Stimulated activated CD4-positive, alpha-beta T cell treated with anti-CD3 and anti-CD28 coated beads, Interleukin-12 subunit alpha, Interleukin-12 subunit beta, amount 100 ng/mL, for 4 hours (primary cell): ENCODE measurements around the gene PYDC1.
"Not testable (repeated sequence)": the region's sequence is repeated elsewhere in the genome, so short reads cannot be mapped to it uniquely, and the experiment has no call there.

Experiments
- DNase-seq: peaks from one replicate; pipeline ENCODE4 v3.0.0-alpha.2; 2020

Gene PYDC1

DNA sequence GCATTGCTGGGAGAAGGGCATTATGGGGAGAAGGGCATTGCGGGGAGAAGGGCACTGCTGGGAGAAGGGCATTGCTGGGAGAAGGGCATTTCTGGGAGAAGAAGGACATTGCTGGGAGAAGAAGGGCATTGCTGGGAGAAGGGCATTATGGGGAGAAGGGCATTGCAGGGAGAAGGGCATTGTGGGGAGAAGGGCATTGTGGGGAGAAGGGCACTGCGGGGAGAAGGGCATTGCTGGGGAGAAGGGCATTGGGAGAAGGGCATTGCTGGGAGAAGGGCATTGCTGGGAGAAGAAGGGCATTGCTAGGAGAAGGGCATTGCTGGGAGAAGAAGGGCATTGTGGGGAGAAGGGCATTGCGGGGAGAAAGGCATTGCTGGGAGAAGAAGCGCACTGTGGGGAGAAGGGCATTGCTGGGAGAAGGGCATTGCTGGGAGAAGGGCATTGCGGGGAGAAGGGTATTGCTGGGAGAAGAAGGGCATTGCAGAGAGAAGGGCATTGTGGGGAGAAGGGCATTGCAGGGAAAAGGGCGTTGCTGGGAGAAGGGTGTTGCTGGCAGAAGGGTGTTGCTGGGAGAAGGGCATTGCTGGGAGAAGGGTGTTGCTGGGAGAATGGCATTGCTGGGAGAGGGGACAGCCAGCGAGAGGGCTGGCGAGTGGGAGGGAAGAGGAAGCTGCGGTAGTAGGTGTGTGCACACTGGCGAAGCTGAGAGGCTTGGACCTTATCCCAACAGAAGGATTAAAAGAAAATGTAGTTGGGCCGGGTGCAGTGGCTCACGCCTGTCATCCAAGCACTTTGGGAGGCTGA lies 4.6 kb upstream of the PYDC1 start:
- no peak for DNase-seq

DNA sequence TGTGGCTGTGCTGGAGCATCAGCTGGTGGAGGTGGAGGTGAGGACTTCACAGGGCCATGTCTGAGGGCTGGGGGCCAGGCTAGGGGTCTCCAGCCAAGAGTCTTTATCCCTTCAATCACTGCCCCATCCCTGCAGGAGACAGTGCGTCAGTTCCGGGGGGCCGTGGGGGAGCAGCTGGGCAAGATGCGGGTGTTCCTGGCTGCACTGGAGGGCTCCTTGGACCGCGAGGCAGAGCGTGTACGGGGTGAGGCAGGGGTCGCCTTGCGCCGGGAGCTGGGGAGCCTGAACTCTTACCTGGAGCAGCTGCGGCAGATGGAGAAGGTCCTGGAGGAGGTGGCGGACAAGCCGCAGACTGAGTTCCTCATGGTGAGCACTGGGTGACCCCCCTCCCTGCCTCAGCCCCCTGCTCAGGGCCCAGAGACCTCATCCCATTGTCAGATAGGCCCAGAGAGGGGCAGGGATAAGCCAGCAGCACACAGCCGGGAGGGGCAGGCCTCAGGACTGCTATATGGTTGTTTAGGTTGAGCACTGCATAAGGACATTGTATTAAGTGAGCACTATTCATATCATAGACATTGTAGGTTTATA lies 2.3 kb upstream of the PYDC1 start:
- DNase-seq: no peak

DNA sequence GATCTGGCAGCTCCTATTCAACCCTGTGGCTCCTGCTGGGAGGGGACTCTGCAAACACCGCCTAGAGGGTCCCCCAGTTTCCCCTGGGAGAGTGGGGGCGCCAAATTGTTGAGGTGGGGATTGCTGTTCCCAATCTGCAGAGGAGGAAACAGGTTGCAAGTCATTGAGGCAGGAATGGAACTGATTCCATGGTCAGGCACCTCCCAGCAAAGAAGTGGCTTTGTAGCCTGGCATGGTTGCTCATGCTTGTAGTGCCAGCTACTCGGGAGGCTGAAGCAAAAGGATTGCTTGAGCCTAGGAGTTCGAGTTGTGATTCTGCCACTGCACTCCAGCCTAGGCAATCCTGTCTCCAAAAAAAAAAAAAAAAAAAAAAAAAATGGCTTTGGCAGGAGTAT lies 198 bp upstream of the PYDC1 start:
- DNase-seq: no peak

DNA sequence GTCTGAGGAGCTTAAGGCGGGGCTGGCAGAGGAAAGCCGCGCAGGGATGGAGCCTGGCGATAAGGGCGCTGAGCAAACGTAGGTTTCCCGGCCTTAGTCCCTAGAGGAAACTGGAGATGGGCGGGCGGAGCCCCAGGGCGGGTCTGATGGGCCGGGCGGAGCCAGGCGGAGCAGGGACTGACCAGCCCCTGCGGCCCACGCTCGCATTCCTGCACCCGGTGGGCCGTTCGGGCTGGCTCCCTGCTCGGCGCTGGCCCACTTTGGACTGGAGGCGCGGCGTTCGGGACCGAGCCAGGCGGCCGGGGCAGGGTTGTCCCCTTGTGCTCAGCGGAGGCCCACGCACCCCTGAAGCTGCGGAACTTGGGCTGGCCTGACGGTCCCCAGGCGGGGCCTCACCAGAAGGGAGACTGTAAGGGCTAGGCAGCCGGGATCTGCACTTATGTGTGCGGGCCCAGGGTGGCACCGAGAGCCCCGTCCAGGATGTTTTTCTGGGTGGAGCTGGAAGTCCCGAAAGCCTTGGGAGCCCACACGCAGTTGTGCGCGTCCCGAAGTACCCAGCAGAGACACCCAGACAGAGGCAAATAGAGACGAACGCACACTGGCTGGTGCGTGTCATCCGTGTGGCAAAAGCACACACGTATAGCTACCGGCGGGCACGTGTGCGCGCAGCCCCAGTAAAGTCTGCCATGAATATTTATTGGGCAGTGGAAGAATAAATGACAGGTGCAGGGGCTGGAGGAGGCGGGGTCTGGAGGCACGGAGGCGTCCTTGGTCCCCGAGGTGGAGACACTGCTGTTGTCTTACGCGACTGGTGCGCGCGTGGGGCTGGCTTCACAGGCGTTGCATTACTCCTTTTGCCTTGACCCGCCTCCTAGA lies 1.4 kb downstream of the PYDC1 start:
- no peak for DNase-seq

DNA sequence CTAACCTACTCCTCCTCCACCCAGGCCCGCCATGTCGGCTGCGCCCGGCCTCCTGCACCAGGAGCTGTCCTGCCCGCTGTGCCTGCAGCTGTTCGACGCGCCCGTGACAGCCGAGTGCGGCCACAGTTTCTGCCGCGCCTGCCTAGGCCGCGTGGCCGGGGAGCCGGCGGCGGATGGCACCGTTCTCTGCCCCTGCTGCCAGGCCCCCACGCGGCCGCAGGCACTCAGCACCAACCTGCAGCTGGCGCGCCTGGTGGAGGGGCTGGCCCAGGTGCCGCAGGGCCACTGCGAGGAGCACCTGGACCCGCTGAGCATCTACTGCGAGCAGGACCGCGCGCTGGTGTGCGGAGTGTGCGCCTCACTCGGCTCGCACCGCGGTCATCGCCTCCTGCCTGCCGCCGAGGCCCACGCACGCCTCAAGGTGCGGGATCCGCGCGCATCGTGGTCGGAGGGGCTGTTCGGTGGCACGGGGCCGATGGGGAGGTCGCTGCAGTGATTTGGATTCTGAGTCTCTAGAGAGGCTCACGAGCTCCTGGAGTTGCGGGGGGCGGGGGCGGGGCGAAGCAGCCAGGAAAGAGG lies 2.1 kb downstream of the PYDC1 start:
- no peak for DNase-seq

DNA sequence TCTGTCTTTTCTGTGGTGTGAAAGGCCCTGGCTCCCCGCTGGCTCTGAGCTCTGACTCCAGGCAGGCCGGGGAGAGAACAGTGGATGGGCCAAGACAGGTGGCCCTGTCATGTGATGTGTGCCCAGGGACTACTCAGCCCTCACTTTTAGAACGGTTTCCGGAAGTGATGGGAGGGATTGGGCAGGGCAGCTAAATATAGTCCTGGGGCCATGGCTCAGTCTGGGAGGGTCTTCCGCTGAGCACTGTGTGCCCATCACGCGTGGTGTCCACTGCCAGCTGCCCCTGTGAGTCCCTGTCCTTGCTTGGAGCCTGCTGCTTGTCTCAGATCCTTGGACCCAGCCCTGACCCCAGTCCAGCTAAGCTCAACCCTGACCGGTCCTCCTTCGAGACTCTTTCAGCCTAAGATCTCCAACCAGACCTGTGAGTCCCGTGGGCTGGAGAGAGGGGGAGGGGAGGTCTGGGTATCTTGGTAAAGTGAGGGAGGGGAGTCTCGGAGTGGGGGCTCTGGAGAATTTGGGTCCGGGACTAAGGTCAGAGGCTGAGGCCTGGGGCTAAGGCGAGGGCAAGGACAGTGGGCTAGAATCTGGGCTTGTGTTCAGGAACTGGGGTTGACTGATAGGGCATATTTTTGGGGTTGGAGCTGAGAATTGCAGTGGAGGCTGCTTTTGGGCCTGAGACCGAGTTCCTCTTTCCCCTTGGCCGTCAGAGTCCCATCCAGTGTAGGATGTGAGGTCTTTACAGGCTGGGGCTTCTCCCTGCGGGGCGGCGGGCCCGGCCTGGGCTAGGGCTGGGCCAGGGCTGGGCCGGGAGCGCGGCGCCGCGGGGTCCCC lies 2.8 kb downstream of the PYDC1 start, which contains the start of gene TRIM72:
TRIM72 (plus strand) TSS at position 243 of the 831 bp plus-strand sequence. CDS start 620 bp downstream, outside the sequence.
- no peak for DNase-seq

DNA sequence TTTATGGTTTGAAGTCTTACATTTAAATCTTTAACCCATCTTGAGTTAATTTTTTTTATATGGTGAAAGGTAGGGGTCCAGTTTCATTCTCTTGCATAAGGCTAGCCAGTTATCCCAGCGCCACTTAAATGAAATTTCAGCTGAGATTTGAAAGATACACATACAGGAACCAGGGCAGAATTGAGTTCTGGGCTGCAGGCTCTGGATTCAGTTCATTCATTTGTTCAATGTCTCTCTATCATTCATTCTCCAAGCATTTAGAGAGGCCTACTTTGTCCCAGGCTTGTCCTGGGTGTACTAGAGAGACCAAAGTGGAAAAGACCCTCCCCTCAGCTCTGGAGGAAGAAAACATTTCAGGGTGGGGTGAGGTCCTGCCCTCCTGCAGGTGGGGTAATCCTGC lies 3.6 kb downstream of the PYDC1 start:
- DNase-seq: no peak

DNA sequence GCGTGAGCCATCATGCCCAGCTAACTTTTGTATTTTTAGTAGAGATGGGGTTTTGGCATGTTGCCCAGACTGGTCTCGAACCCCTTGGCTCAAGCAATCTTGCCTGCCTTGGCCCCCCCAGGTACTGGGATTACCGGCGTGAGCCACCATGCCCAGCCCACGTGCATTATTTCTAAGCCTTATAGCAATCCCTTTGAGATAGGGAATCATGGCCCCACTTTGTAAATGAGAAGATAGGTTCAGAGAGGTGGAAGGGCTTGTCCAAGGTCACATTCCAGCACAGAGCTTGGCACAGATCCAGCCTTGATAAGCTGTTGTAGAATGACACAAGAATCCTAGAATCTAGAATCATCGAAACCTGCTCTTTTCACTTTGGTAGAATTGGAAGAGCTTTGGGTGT lies 10.2 kb downstream of the PYDC1 start:
- DNase-seq: no peak

DNA sequence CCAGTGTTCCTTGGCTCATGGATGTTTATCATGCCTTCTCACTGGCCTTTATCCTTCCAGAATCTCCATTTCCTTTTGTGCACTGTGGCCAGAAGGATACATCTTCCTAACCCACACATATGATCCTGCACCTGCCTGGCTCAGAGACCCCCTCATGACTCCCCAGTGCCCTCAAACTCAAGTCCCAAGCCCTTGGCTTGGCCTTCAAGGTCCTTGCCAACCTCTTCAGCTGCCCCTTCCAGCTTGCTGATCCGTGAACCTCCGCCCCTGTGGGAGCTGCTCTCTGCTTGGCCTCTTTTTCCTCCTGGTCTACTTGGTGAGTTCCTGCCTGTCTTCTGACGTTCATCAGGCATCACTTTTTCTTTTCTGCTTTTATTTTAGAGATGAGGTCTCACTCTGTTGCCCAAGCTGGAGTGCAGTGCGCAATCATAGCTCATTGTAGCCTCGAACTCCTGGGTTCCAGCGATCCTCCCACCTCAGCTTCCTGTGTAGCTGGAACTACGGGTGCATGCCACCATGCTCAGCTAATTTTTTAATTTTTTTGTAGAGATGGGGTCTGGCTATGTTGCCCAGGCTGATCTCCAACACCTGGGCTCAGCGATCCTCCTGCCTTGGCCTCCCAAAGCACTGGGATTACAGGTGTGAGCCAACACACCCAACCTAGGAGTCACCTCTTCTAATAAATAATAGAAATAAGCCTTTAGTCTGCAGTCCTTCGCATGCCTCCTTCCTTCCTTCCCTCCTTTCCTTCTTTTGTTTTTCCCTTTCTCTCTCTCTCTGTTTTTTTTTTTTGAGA lies 11.9 kb downstream of the PYDC1 start:
- no peak for DNase-seq

DNA sequence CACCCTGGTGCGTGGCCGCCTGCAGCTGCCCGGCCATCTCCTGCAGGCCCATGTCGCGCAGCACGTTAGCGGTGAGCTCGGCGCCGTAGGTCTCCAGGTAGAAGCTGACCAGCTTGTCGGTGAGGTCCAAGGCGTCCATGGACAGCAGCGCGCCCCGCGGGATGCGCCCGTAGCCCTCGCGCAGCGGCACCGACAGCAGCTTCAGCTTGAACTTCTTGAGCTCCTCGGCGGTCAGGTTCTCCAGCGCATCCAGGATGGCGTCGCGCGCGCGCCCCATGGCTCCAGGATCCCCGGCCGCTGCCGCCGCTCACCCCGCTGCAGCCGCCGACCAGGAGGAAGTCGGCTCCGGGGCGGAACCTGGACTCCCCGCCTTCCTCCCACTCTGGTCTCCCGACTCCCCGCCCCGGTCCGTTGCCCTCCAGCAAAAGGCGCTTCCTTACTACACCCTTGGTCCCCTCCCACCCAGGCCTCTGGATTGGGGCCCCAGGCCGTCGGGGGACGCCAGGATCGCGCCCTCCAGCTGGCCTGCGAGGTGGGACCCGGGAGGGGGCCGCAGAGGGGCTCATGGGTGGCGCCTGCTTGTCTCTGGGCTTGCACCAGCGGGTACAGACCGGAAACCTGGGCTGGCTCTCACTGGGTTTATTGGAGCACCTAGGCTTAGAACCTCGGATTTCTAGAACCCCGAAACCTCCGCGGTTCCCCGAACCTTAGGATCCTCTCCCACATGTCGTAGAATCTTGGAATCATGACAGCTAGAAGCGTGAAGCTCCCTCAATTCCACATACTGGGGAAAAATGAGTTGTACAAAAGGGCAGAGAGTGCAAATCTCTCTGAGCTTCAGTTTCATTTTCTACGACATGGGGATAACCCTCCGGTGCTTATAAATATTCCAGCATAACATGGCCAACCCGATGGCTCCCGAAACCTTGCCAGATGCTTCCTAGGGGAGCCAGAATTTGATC lies 14.2 kb downstream of the PYDC1 start, which contains the start of gene PYCARD:
PYCARD (minus strand) TSS at position 347 of the 962 bp plus-strand sequence; CDS start at position 277, 70 bp downstream.
- no peak for DNase-seq

DNA sequence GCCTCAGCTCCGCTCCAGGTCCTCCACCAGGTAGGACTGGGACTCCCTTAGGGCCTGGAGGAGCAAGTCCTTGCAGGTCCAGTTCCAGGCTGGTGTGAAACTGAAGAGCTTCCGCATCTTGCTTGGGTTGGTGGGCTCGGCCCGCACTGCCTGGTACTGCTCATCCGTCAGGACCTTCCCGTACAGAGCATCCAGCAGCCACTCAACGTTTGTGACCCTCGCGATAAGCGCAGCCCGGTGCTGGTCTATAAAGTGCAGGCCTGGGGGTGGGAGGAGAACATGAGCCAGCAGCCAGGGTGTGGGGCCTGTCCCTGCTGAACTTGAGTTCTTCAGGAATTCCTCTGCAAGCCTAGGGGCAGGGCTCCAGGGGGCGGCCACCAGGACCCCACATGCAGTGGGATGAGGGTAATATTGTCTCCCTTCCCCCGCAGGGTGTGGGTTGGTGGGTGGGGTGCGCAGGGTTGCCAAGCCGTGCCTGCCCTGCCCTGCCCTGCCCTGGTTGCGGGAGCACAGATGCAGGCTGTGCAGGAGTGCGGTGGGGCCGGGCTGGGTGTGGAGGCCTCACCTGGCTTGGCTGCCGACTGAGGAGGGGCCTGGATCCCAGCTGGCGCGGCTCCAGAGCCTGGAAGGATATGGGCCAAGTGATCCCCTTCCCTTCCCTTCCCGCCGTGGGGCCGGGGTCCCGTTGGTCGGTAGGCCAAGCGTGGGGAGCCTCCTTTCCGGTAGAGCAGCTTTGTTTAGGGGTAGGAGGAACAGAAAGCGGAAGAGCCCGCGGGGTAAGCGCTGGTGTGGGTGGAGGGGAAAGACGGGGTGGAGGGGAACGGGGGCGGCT lies 15.1 kb downstream of the PYDC1 start:
- DNase-seq: no peak

DNA sequence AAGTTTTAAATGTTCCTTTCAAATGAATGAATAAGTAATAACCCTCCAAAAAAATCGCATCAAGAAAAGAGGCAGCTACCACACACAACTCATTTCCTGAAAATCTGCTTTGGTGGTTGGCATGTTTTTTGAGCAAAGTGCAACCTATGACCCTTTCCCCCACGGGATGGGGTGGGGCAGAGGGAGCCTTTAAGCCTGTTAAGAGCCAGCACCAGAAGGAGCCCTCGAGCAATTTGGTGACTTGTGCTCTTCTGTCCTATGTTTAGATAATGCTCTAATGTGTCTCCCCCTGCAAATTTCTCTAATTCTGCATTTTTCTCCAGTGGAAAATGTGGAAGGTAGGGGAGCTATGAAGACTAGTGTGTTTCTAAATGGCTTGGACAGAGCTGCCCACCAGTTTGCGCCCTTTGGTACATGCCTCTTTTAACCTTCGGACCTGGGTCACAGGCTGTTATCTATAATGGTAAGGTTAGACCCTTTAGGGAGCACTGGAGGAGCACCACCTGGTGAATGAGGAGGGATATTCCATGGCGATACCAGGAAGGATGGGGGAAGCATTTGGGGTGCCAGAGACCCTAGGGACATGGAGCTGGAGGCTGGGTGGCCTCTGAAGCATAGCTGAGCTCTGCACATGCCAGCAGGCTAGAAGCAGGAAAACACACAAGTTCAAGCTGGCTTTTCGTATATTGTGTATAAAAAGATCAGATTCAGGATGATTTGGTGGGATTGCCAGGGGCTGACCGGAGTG lies 15.9 kb downstream of the PYDC1 start:
- no peak for DNase-seq

DNA sequence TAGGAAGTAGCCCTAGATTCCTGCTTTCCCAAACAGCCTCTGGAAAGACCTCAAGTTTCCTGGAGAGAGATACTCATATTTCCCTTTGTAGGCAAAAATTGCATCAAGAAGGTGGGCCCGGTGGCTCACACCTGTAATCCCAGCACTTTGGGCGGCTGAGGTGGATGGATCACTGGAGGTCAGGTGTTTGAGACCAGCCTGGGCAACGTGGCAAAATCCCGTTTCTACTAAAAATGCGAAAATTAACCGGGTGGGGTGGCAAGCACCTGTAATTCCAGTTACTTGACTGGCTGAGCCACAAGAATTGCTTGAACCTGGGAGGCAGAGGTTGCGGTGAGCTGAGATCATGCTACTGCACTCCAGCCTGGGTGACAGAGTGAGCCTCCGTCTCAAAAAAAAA lies 16.8 kb downstream of the PYDC1 start:
- not testable (repeated sequence) for DNase-seq

DNA sequence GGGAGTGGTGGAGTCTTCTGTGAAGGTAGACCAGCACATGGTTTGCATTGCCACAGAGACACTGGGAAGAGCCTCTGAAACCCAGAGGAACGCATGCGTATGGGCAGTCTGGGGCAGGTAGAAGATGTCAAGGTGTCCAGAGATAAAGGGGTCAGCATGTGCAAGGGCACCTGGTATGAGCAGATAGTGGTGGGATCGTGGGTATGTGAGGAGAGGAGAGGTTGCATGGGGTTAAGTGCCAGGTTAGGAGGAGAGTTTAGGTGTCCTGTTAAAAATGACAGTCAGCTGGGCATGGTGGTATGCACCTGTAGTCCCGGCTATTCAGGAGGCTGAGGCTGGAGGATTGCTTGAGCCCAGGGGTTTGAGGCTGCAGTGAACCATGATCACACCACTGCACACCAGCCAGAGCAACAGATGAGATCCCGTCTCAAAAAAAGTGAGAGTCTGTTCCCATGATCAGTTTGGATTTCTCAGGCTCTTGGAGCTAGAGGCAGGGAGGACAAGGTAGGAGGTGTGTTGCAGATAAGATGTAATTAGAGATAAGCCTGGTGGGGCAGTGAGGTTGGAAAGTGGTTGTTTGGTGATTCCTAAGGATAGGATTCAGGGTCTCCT lies 17.4 kb downstream of the PYDC1 start:
- no peak for DNase-seq

DNA sequence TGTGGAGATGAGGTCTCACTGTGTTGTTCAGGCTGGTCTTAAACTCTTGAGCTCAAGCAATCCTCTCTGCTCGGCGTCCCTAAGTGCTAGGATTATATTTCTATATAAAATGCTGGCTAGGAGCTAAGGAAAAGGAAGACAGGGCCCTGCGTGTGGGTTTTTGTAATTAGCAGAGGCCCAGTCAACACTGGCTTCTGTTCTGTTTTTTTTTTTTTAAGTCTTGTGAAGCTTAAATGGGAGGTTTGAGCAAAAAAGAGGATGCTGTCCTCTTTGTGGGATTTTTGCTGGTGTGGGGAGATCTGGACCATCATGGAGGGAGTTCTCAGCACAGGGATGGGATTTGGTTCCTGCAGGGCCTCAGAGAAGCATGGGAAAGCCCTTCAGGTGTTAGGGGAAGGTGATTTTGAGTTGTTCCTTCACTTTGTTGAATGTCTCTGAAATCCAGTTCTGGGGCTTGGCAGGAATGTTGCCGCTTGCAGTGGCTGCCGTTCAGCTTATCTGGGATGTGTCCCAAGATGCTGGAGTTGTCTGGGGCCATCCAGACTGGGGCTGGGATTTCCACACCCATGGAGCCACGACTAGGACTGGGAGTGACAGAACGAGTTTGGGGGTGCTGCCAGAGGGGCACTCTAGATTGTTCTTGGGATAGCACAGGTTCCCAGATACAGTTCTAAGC lies 18.6 kb downstream of the PYDC1 start:
- no peak for DNase-seq

DNA sequence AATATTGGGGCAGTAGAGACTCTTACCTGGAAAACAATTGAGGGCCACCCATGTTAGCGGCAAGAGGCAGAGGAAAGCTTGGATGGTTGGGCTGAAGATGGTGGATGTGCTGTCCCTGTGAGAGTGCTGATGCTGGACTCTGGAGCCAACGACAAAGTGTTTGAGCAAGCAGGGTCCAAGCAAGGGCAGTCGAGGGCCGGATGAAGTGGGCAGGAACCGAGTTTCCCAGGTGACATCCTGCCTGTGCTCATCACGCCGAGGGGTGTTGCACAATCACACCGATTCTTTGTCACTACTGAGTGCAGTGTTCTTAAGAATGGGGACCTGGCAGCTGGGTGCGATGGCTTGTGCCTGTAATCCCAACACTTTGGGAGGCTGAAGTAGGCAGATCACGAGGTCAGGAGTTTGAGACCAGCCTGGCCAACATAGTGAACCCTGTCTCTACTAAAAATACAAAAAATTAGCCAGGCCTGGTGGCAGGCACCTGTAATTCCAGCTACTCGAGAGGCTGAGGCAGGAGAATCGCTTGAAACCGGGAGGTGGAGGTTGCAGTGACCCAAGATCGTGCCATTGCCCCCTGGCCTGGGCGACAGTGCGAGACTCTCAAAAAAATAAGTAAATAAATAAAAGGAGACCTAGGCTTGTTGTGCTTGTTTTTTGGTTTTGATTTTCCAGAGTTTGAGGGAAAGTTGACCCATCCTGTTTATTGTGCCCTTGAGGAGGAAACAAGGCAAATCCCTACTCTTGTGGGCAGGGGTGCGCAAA lies 20.4 kb downstream of the PYDC1 start:
- no peak for DNase-seq
